WTC11 (cell line): Measurements from ENCODE around the gene INF2.

Experiments used
- AFF4 ChIP-seq: sonication (generic); formaldehyde crosslinking; IDR thresholded peaks from 2 replicates; pipeline ENCODE4 v1.8.1; 2023; ENCODE audit warnings: mild to moderate bottlenecking, missing genetic modification reagents, borderline replicate concordance
- CREM ChIP-seq: sonication (generic); formaldehyde crosslinking; IDR thresholded peaks from 2 replicates; pipeline ENCODE4 v1.8.1; 2022; ENCODE audit warnings: mild to moderate bottlenecking, missing genetic modification reagents, moderate library complexity
- CTCF ChIP-seq: fragments of 200-600 bp; IDR thresholded peaks from 2 replicates; pipeline ENCODE4 v1.8.0; 2022; ENCODE audit warnings: antibody characterized with exemption

- TF ChIP-seq AFF4 (CRISPR knock-in tag) (no peak), CREM (no peak), CTCF (no peak)
Observed at GRCh38 chr14:104732931-104733681, 43.7 kb downstream of the INF2 start.
